ENCODE measurements around the gene SKP1.

- TF ChIP-seq CTCF (IDR thresholded peaks at IDR 0.05; ENCODE audit: insufficient read depth, low read depth, low read length): no peak
- TF ChIP-seq EZH2 (IDR thresholded peaks at IDR 0.05; ENCODE audit: insufficient read depth, low read length): no peak
Observed at GRCh38 chr5:134129411-134130238, 47.1 kb downstream of the SKP1 start.
